Panc1 (cell line): ENCODE results near the gene MARK3. TPM values are rescaled to one million over a fixed set of nuclear protein-coding genes. Genes with fewer than 3 reads are reported as not detected.

Experiments
- ATAC-seq: fragments of 200-7000 bp; cut with Tn5 transposase; 2 replicates; pipeline ENCODE4 v1.9.1; 2020; ENCODE audit warnings: mild to moderate bottlenecking, moderate library complexity
- BruUV-seq: library from RNA; stranded (reverse); fragments of 400-500 nt; replicated peaks from 2 replicates; lab custom pipeline; 2021; lab: Mats Ljungman, UMichigan
- CTCF ChIA-PET: fragments of 300-600 bp; sonication (Branson Sonifier 250); formaldehyde crosslinking; loops from one replicate; lab custom pipeline; 2022; ENCODE audit warnings: antibody characterized with exemption; lab: Charles Lee
- POLR2A ChIA-PET: fragments of 300-600 bp; sonication (Branson Sonifier 250); formaldehyde crosslinking; loops from one replicate; lab custom pipeline; 2022; ENCODE audit warnings: antibody characterized with exemption; lab: Charles Lee
- DNase-seq: peaks from one replicate; pipeline ENCODE4 v3.0.0-alpha.2; 2010; ENCODE audit warnings: low read depth, low spot score
- H3K27ac ChIP-seq: 2 replicates; pipeline ENCODE4 v1.5.1; 2011; ENCODE audit warnings: mild to moderate bottlenecking, low read length, inconsistent platforms
- H3K27me3 ChIP-seq: fragments of 200-500 bp; sonication (Bioruptor generic); 2 replicates; pipeline ENCODE4 v1.6.0; 2014; ENCODE audit warnings: low read length, inconsistent platforms; ENCODE audit not compliant: control insufficient read depth, insufficient read depth
- H3K36me3 ChIP-seq: fragments of 200-500 bp; sonication (Bioruptor generic); 2 replicates; pipeline ENCODE4 v1.5.1; 2014; ENCODE audit warnings: inconsistent platforms, mild to moderate bottlenecking, low read length, moderate library complexity; ENCODE audit not compliant: control insufficient read depth, insufficient read depth
- H3K4me1 ChIP-seq: 2 replicates; pipeline ENCODE4 v1.5.1; 2011; ENCODE audit warnings: inconsistent platforms, mild to moderate bottlenecking, low read length, moderate library complexity; ENCODE audit not compliant: control insufficient read depth, insufficient read depth
- H3K4me3 ChIP-seq, 2 experiments: 2 replicates each; pipeline ENCODE4 v1.5.1; 2011 to 2012; ENCODE audit warnings: low read depth in 2 of 2, low read length in 2 of 2, mild to moderate bottlenecking in 2 of 2, inconsistent platforms in 1 of 2, moderate library complexity in 1 of 2
- H3K9me3 ChIP-seq: fragments of 200-500 bp; sonication (Bioruptor generic); 2 replicates; pipeline ENCODE4 v1.5.1; 2014; ENCODE audit warnings: low read depth, mild to moderate bottlenecking, inconsistent platforms, low read length, moderate library complexity; ENCODE audit not compliant: control insufficient read depth, insufficient read depth
- POLR2AphosphoS5 ChIP-seq: IDR thresholded peaks from 2 replicates; pipeline ENCODE4 v1.6.1; 2012; ENCODE audit warnings: mild to moderate bottlenecking, low read depth, low read length, moderate library complexity
- SIN3A ChIP-seq: IDR thresholded peaks from 2 replicates; pipeline ENCODE4 v1.6.1; 2012; ENCODE audit warnings: low read depth, mild to moderate bottlenecking, low read length, moderate library complexity, borderline replicate concordance; ENCODE audit not compliant: insufficient read depth
- TCF7L2 ChIP-seq: IDR thresholded peaks from 2 replicates; pipeline ENCODE4 v1.6.1; 2011; ENCODE audit warnings: mild to moderate bottlenecking, low read depth, low read length, inconsistent platforms
- in situ Hi-C: cut with HindIII; loops from 2 replicates; pipeline ENCODE4 v1.10.0; 2016; ENCODE audit warnings: low sequenced_read_pairs, low pct_unique_long_range_greater_than_20kb
- intact Hi-C: fragments of 100-400 bp; cut with micrococcal nuclease; formaldehyde crosslinking; loops from one replicate; pipeline ENCODE4 v1.10.0; 2022; ENCODE audit not compliant: unreplicated experiment
- total RNA-seq: library from RNA; stranded (reverse); gene quantifications from one replicate; pipeline ENCODE4 v1.2.1, GENCODE V29; 2021; ENCODE audit not compliant: unreplicated experiment
- TF ChIP-seq, protein P1 (sequence below): fragments of 450-650 bp; IDR thresholded peaks from 2 replicates; pipeline ENCODE4 v1.5.1; 2017; ENCODE audit warnings: mild to moderate bottlenecking
- TF ChIP-seq, protein P2 (sequence below), 2 experiments: IDR thresholded peaks; 2 replicates each; pipeline ENCODE4 v1.6.1; 2011 to 2012; ENCODE audit warnings: low read depth in 2 of 2, control low read depth in 1 of 2, low read length in 1 of 2, mild to moderate bottlenecking in 1 of 2, moderate library complexity in 1 of 2; ENCODE audit not compliant: insufficient read depth in 1 of 2

The MARK3 gene
- total RNA-seq, 1 experiment from 2014 or later, result 56.1 TPM

DNA sequence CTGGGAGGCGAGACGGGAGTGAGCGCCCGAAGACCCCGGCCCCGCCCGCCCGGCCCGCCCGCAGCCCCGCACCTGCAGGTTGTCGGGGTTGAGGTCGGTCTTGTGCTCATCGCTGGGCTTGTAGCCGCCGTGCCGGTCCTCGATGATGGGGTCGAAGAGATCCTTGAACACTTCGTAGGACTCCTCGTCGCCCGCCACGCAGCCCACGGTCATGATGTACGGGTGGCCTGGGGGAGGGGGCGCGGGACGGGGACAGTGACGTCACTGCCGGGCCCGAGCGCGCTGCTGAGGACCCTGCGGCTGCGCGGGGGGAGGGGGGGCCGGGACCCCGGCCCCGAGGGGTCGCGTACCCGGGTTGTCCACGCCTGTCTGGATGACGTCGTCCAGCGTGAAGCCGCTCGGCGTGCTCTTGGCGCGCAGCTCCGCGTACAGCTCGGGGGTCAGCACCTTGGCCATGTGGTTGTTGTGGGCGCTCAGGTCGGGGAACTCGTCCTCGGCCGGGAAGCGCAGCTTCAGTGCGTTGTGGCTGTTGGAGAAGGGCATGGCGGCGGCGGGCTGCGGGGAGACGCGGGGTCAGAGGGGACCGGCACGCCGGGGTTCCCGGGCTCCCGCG, 136.8 kb downstream of the MARK3 start:
- intact Hi-C loops, result no loop called here
- in situ Hi-C loops, result no loop called here
- CTCF ChIA-PET, result no interaction called here
- TF ChIP-seq TCF7L2 (no peak), SIN3A (no peak)
- TF ChIP-seq, protein P1, sequence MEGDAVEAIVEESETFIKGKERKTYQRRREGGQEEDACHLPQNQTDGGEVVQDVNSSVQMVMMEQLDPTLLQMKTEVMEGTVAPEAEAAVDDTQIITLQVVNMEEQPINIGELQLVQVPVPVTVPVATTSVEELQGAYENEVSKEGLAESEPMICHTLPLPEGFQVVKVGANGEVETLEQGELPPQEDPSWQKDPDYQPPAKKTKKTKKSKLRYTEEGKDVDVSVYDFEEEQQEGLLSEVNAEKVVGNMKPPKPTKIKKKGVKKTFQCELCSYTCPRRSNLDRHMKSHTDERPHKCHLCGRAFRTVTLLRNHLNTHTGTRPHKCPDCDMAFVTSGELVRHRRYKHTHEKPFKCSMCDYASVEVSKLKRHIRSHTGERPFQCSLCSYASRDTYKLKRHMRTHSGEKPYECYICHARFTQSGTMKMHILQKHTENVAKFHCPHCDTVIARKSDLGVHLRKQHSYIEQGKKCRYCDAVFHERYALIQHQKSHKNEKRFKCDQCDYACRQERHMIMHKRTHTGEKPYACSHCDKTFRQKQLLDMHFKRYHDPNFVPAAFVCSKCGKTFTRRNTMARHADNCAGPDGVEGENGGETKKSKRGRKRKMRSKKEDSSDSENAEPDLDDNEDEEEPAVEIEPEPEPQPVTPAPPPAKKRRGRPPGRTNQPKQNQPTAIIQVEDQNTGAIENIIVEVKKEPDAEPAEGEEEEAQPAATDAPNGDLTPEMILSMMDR, result no peak
- peaks cover 46% of the 10 kb centered on the region for H3K4me1 ChIP-seq
- H3K27ac ChIP-seq, result peak overlapping the region; percentile 48; the same call in 1 of the 2 replicates
- DNase-seq (no peak), ATAC-seq (no peak)
- POLR2A ChIA-PET, result interaction anchor here (0.6 to 0.7 kb wide), 2 partner anchors 36 to 343 kb away, joined by 3 read pairs; no protein-coding TSS in a partner anchor
- H3K9me3 ChIP-seq, result no peaks in the 10 kb centered on the region
- H3K36me3 ChIP-seq, result no peaks in the 10 kb centered on the region; the same call in 1 of the 2 replicates
- no peaks in the 10 kb centered on the region for H3K27me3 ChIP-seq
- H3K4me3 ChIP-seq, result peak overlapping the region; percentile 48 to 50
- no TSS peak for BruUV-seq

DNA sequence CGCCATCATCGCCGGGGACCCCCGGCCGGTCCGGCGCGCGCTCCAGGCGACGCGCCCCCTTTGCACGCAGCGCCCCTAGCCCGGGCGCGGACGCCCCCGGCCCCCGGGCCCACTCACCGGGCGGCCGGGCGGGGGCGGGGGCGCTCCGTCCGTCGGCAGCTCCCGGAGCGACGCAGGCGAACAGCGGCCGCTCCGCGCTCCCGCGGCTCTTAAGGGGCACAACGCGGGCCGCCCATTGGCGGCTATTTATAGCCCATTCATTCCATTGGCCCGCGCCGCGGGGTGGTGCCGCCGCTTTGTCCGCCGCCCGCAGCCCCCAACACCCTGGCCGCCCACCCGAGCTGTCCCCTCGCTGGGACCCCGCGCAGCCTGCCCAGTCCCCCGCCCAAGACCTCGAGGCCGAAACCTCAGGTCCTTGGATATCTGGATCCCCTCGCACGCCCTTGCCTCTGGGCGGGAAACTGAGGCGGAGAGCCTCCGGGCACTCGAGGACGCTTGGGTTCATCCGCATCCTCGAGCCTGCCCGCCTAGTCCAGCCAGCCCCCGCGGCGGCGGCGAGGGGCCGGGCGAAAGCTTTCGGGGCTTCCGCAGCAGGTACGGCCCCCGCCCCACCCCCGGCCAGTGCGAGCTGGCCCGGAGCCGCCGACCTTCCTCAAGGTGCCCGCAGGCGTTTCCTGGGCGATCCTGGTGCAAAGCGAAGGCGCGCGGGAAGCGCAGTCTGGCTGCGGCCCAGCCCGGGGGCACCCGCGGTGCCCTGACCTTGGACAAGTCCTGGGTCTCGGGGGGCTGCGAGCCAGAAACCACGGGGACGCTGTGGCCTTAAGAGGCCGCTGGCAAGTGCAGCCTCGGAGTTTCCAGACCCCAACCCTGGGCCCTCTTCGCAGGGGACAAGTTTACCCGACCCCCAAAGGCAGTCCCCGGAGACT, 137.7 kb downstream of the MARK3 start, which contains the start of gene CKB:
CKB (minus strand) TSS at position 182 of the 926 bp plus-strand sequence. CDS start 337 bp downstream, outside the sequence.
- ATAC-seq, result peak; percentile 49
- Histone ChIP-seq H3K27ac (peak within 1 kb of the TSS; percentile 48; the same call in 1 of the 2 replicates), H3K36me3 (no peaks in the 10 kb centered on the region; the same call in 1 of the 2 replicates), H3K9me3 (no peaks in the 10 kb centered on the region), H3K4me1 (peaks cover 47% of the 10 kb centered on the region), H3K27me3 (no peaks in the 10 kb centered on the region), H3K4me3 (peak within 1 kb of the TSS; percentile 48 to 50)
- no TSS peak for BruUV-seq
- DNase-seq, result no peak
- TF ChIP-seq POLR2AphosphoS5 (peak; percentile 82), SIN3A (no peak)
- in situ Hi-C loops, result no loop called here
- intact Hi-C loops, result no loop called here
- CTCF ChIA-PET, result no interaction called here
- POLR2A ChIA-PET, result interaction anchor here (0.6 kb wide), 1 partner anchor 344 kb away, joined by 3 read pairs; no protein-coding TSS in a partner anchor

DNA sequence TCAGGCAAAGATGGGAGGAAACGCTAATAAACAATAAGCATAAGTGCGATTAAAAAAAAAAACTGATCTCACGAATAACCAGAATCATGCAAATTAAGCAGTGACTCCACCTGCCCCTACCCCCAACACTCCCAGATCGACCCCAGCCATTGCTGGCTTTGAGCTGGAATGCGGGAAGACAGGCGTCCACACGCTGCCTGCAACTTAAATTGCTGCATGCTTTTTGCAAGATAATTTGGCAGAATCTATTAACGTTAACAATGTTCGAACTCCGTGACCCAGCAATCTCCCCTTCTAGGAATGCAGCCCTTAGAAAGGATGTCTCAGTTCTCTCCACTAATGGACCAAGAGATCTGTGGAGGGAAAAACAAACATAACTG, 138.3 kb downstream of the MARK3 start:
- no peak for DNase-seq
- ATAC-seq, result no peak
- BruUV-seq, result no TSS peak
- H3K27me3 ChIP-seq, result no peaks in the 10 kb centered on the region
- H3K4me1 ChIP-seq, result peaks cover 47% of the 10 kb centered on the region
- TF ChIP-seq, protein P1, result no peak
- TF ChIP-seq, protein P2, sequence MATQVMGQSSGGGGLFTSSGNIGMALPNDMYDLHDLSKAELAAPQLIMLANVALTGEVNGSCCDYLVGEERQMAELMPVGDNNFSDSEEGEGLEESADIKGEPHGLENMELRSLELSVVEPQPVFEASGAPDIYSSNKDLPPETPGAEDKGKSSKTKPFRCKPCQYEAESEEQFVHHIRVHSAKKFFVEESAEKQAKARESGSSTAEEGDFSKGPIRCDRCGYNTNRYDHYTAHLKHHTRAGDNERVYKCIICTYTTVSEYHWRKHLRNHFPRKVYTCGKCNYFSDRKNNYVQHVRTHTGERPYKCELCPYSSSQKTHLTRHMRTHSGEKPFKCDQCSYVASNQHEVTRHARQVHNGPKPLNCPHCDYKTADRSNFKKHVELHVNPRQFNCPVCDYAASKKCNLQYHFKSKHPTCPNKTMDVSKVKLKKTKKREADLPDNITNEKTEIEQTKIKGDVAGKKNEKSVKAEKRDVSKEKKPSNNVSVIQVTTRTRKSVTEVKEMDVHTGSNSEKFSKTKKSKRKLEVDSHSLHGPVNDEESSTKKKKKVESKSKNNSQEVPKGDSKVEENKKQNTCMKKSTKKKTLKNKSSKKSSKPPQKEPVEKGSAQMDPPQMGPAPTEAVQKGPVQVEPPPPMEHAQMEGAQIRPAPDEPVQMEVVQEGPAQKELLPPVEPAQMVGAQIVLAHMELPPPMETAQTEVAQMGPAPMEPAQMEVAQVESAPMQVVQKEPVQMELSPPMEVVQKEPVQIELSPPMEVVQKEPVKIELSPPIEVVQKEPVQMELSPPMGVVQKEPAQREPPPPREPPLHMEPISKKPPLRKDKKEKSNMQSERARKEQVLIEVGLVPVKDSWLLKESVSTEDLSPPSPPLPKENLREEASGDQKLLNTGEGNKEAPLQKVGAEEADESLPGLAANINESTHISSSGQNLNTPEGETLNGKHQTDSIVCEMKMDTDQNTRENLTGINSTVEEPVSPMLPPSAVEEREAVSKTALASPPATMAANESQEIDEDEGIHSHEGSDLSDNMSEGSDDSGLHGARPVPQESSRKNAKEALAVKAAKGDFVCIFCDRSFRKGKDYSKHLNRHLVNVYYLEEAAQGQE (IDR thresholded peaks at IDR 0.05; ENCODE audit: insufficient read depth in 1 of 2, low read depth in 2 of 2, low read length in 1 of 2), result no peak
- no peak for TF ChIP-seq POLR2AphosphoS5
- TF ChIP-seq SIN3A, result no peak
- no peak for TF ChIP-seq TCF7L2
- intact Hi-C loops, result no loop called here
- no peaks in the 10 kb centered on the region; the same call in 1 of the 2 replicates for H3K36me3 ChIP-seq
- H3K9me3 ChIP-seq, result no peaks in the 10 kb centered on the region
- POLR2A ChIA-PET, result no interaction called here
- no peak overlapping the region for H3K27ac ChIP-seq
- no peak overlapping the region for H3K4me3 ChIP-seq
- CTCF ChIA-PET, result no interaction called here
- in situ Hi-C loops, result no loop called here
